GM19452 (cell line): ENCODE results near the gene MIXL1.
"Not testable (repeated sequence)": the region's sequence is repeated elsewhere in the genome, so short reads cannot be mapped to it uniquely, and the experiment has no call there.

Experiments used
- ATAC-seq: cut with Tn5 transposase; IDR thresholded peaks from one replicate; pipeline ENCODE4 v1.9.1; 2021; ENCODE audit not compliant: unreplicated experiment

MIXL1 gene

GRCh38 chr1:226212545-226212944 is 10.9 kb upstream of the MIXL1 start:
- no peak for ATAC-seq

GRCh38 chr1:226215239-226215638 is 8.2 kb upstream of the MIXL1 start:
- ATAC-seq, result no peak

GRCh38 chr1:226216056-226216455 is 7.4 kb upstream of the MIXL1 start:
- ATAC-seq, result no peak

- ATAC-seq, result no peak
Measured at GRCh38 chr1:226217273-226217672, 6.2 kb upstream of the MIXL1 start.

- ATAC-seq, result no peak
Measured at GRCh38 chr1:226220473-226221189, 2.8 kb upstream of the MIXL1 start.

GRCh38 chr1:226222686-226223085 is 778 bp upstream of the MIXL1 start:
- no peak for ATAC-seq

GRCh38 chr1:226223786-226224244 is 351 bp downstream of the MIXL1 start:
- peak; percentile 56 for ATAC-seq

GRCh38 chr1:226226601-226227000 is 3.1 kb downstream of the MIXL1 start:
- ATAC-seq, result no peak

- ATAC-seq, result no peak
Measured at GRCh38 chr1:226233293-226233692, 9.8 kb downstream of the MIXL1 start.

- no peak for ATAC-seq
Measured at GRCh38 chr1:226233806-226234205, 10.3 kb downstream of the MIXL1 start.

GRCh38 chr1:226236826-226237225 is 13.4 kb downstream of the MIXL1 start:
- ATAC-seq, result no peak

GRCh38 chr1:226239421-226239820 is 16.0 kb downstream of the MIXL1 start:
- ATAC-seq, result no peak

GRCh38 chr1:226248091-226248490 is 24.6 kb downstream of the MIXL1 start:
- no peak for ATAC-seq

GRCh38 chr1:226248796-226249195 is 25.3 kb downstream of the MIXL1 start:
- no peak for ATAC-seq

GRCh38 chr1:226250511-226250910 is 27.0 kb downstream of the MIXL1 start:
- ATAC-seq, result no peak

- ATAC-seq, result not testable (repeated sequence)
Measured at GRCh38 chr1:226252841-226253240, 29.4 kb downstream of the MIXL1 start.

GRCh38 chr1:226253933-226254332 is 30.5 kb downstream of the MIXL1 start:
- ATAC-seq, result no peak

GRCh38 chr1:226255380-226255779 is 31.9 kb downstream of the MIXL1 start:
- ATAC-seq, result no peak

- ATAC-seq, result no peak
Measured at GRCh38 chr1:226261818-226262217, 38.4 kb downstream of the MIXL1 start.

GRCh38 chr1:226268421-226269124 is 45.1 kb downstream of the MIXL1 start:
- ATAC-seq, result no peak

- not testable (repeated sequence) for ATAC-seq
Measured at GRCh38 chr1:226272233-226272902, 48.9 kb downstream of the MIXL1 start.

GRCh38 chr1:226274138-226274537 is 50.7 kb downstream of the MIXL1 start:
- no peak for ATAC-seq
